ENCODE results near the gene EDN2. TPM values are rescaled to one million over a fixed set of nuclear protein-coding genes. Genes with fewer than 3 reads are reported as not detected.

EDN2 gene
- total RNA-seq, 1 experiment from 2014 or later = not detected

DNA sequence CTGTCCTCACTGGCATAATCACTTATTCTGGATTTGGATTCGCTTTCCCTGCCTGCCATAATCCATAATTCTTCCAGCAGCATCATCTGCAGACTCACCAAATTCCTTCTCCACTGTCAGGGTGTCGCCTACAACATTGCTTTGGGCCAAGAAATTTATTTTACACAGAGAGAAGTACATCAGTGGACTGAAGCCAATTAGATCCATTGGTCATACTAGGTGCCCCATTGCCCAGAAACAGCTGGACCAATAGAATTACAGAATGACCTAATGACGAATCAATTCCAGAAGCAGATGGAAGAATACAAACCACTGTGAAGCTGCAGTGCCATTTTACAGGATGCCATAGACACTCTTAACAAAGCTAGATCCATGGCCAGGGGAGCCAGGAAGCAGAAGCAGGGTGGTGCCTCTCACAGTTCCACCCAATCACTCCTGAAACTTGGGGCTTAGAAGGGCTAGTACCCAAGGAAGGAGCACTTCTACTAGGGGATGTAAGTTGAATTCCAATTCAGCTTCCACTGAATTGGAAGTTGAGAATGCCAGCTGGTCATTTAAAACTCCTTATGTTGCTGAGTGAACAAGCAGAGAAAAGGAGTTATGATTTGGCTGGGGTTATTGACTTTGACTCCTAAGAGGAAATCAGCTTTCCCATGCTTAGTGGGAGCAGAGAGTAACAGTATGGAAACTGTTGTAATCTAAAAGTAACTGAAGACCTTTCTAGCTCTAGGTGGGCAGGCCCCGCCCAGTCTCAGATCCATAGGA, 44.0 kb downstream of the EDN2 start:
- Histone ChIP-seq H4K20me1 (ENCODE audit: insufficient read depth, low read depth, low read length) (no peaks in the 10 kb centered on the region; the same call in 1 of the 2 replicates), H3K36me3 (ENCODE audit: insufficient read depth, low read length) (no peaks in the 10 kb centered on the region), H3K9ac (ENCODE audit: low read length) (no peak overlapping the region), H3K27ac (ENCODE audit: low read length) (no peak overlapping the region), H3K4me2 (ENCODE audit: low read depth, low read length, poor library complexity, severe bottlenecking) (no peak overlapping the region), H3K9me2 (replicated peaks; ENCODE audit: insufficient read depth, low read length) (no peaks in the 10 kb centered on the region), H2AFZ (ENCODE audit: low read length) (no peak overlapping the region), H3K4me3 (ENCODE audit: low read length) (no peak overlapping the region), H3K27me3 (ENCODE audit: low read length) (no peaks in the 10 kb centered on the region), H3K79me2 (ENCODE audit: low read length) (no peaks in the 10 kb centered on the region), H3K4me1 (ENCODE audit: low read length) (no peaks in the 10 kb centered on the region), H3K9me3 (ENCODE audit: low read length) (peaks cover 9% of the 10 kb centered on the region)
- no peak for DNase-seq

DNA sequence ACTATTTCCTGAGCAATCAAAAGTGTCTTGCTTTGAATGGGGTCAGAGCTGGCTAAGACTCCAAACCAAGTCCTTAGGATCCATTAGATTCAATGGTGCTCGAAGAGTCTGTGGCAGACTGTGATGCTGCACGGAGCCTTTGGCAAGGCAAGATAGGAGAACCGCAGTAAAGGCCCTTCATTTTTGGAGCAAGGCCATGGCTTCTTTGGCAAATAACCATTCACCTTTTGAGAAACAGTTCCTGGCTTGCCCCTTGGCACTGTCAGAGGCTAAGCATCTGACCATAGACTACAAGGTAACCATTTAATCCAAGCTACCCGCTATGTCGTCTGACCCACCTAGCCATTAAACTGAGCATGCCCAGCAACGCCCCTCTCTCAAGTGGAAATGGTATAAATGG, 45.2 kb downstream of the EDN2 start:
- Histone ChIP-seq H3K36me3 (ENCODE audit: insufficient read depth, low read length) (no peaks in the 10 kb centered on the region), H3K27me3 (ENCODE audit: low read length) (no peaks in the 10 kb centered on the region), H3K79me2 (ENCODE audit: low read length) (no peaks in the 10 kb centered on the region), H3K9me2 (replicated peaks; ENCODE audit: insufficient read depth, low read length) (no peaks in the 10 kb centered on the region), H2AFZ (ENCODE audit: low read length) (no peak overlapping the region), H3K9me3 (ENCODE audit: low read length) (peaks cover 3% of the 10 kb centered on the region), H3K4me1 (ENCODE audit: low read length) (no peaks in the 10 kb centered on the region), H3K27ac (ENCODE audit: low read length) (no peak overlapping the region), H4K20me1 (ENCODE audit: insufficient read depth, low read depth, low read length) (no peaks in the 10 kb centered on the region; the same call in 1 of the 2 replicates), H3K9ac (ENCODE audit: low read length) (no peak overlapping the region), H3K4me2 (ENCODE audit: low read depth, low read length, poor library complexity, severe bottlenecking) (no peak overlapping the region), H3K4me3 (ENCODE audit: low read length) (no peak overlapping the region)
- DNase-seq = no peak

DNA sequence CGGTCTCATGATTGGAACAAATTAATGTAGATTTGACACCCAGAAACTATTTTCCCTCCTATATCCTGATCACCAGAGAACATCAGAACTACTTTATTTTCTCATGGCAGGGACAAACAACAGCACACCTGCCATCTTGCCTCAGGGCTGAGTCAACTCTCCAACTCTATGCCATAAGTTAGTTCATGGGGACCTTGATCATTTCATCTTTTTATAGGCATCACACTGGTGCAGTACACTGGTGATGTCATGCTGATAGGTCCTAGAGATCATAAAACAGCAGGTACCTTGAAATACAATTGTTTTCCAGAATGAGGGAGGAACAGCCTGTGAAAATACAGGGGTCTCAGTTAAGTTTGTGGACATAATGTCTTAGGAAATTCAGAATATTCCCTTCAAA, 45.8 kb downstream of the EDN2 start:
- no peak overlapping the region for H2AFZ ChIP-seq (ENCODE audit: low read length)

DNA sequence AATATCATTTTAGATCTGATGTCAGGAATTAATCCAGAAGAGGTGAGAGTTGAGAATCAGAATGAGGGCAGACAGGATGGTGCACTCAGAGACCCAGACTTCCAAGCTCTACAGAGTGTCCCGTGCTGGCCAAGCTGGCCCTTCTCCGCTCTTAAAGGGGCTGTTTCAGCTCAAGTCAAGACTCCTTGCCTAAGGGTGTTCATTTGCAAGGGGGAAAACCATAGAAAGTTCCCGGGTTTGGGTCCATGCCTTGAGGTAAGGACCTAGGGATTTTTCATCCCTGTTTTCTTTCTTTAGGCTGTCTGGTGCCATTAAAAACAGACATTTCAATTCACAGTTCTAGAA, 47.5 kb downstream of the EDN2 start:
- no peaks in the 10 kb centered on the region for H3K27me3 ChIP-seq (ENCODE audit: low read length)

More for the DNA sequence above, 45.8 kb downstream of the EDN2 start:
- Histone ChIP-seq H3K36me3 (ENCODE audit: insufficient read depth, low read length) (no peaks in the 10 kb centered on the region), H3K27me3 (ENCODE audit: low read length) (no peaks in the 10 kb centered on the region), H3K9me2 (replicated peaks; ENCODE audit: insufficient read depth, low read length) (no peaks in the 10 kb centered on the region), H3K79me2 (ENCODE audit: low read length) (no peaks in the 10 kb centered on the region), H3K9me3 (ENCODE audit: low read length) (no peaks in the 10 kb centered on the region), H3K4me1 (ENCODE audit: low read length) (no peaks in the 10 kb centered on the region), H4K20me1 (ENCODE audit: insufficient read depth, low read depth, low read length) (no peaks in the 10 kb centered on the region; the same call in 1 of the 2 replicates), H3K4me2 (ENCODE audit: low read depth, low read length, poor library complexity, severe bottlenecking) (no peak overlapping the region), H3K9ac (ENCODE audit: low read length) (no peak overlapping the region), H3K27ac (ENCODE audit: low read length) (no peak overlapping the region), H3K4me3 (ENCODE audit: low read length) (no peak overlapping the region)
- DNase-seq = no peak

DNA sequence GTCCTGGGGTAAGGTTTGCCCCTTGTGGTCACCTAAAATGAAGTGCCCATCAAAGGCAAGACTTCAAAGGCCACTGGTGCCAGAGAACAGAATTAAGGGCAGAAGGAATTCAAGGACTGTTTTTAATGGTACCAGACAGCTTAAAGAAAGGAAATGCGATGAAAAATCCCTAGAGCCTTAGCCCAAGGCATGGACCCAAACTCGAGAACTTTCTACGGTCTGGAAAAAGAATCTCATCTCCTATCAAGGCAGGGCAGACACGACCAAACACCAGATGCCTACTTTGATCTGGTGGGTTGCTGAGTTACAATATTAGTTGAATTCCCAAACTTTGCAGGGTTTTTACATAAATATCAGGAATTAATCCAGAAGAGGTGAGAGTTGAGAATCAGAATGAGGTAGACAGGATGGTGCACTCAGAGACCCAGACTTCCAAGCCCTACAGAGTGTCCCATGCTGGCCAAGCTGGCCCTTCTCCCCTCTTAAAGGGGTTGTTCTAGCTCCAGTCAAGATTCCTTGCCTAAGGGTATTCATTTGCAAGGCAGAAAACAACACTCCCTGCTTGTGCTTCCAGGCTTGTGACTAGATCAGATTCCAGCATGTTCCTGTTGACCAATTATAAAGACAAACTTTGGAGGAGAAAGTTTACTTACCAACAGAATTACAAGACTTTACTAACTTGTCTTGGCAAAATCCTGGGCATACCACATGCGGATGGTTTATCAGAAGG, 48.0 kb downstream of the EDN2 start:
- no peaks in the 10 kb centered on the region for H3K9me3 ChIP-seq (ENCODE audit: low read length)
- H3K36me3 ChIP-seq (ENCODE audit: insufficient read depth, low read length) = no peaks in the 10 kb centered on the region
- no peak overlapping the region for H3K27ac ChIP-seq (ENCODE audit: low read length)
- no peak overlapping the region for H3K4me3 ChIP-seq (ENCODE audit: low read length)
- H3K79me2 ChIP-seq (ENCODE audit: low read length) = no peaks in the 10 kb centered on the region
- DNase-seq = no peak
- H2AFZ ChIP-seq (ENCODE audit: low read length) = no peak overlapping the region
- H3K9ac ChIP-seq (ENCODE audit: low read length) = no peak overlapping the region
- no peaks in the 10 kb centered on the region for H3K27me3 ChIP-seq (ENCODE audit: low read length)
- no peak overlapping the region for H3K4me2 ChIP-seq (ENCODE audit: low read depth, low read length, poor library complexity, severe bottlenecking)
- peaks cover 6% of the 10 kb centered on the region; the same call in 1 of the 2 replicates for H4K20me1 ChIP-seq (ENCODE audit: insufficient read depth, low read depth, low read length)
- H3K4me1 ChIP-seq (ENCODE audit: low read length) = no peaks in the 10 kb centered on the region
- no peaks in the 10 kb centered on the region for H3K9me2 ChIP-seq (replicated peaks; ENCODE audit: insufficient read depth, low read length)

More for the DNA sequence above, 47.5 kb downstream of the EDN2 start:
- H3K27ac ChIP-seq (ENCODE audit: low read length) = no peak overlapping the region
- DNase-seq = no peak
- no peak overlapping the region for H3K9ac ChIP-seq (ENCODE audit: low read length)
- peaks cover 6% of the 10 kb centered on the region; the same call in 1 of the 2 replicates for H4K20me1 ChIP-seq (ENCODE audit: insufficient read depth, low read depth, low read length)
- no peaks in the 10 kb centered on the region for H3K9me2 ChIP-seq (replicated peaks; ENCODE audit: insufficient read depth, low read length)
- no peaks in the 10 kb centered on the region for H3K79me2 ChIP-seq (ENCODE audit: low read length)
- H3K4me3 ChIP-seq (ENCODE audit: low read length) = no peak overlapping the region
- H3K9me3 ChIP-seq (ENCODE audit: low read length) = no peaks in the 10 kb centered on the region
- no peaks in the 10 kb centered on the region for H3K4me1 ChIP-seq (ENCODE audit: low read length)
- no peaks in the 10 kb centered on the region for H3K36me3 ChIP-seq (ENCODE audit: insufficient read depth, low read length)
- no peak overlapping the region for H2AFZ ChIP-seq (ENCODE audit: low read length)
- H3K4me2 ChIP-seq (ENCODE audit: low read depth, low read length, poor library complexity, severe bottlenecking) = no peak overlapping the region

DNA sequence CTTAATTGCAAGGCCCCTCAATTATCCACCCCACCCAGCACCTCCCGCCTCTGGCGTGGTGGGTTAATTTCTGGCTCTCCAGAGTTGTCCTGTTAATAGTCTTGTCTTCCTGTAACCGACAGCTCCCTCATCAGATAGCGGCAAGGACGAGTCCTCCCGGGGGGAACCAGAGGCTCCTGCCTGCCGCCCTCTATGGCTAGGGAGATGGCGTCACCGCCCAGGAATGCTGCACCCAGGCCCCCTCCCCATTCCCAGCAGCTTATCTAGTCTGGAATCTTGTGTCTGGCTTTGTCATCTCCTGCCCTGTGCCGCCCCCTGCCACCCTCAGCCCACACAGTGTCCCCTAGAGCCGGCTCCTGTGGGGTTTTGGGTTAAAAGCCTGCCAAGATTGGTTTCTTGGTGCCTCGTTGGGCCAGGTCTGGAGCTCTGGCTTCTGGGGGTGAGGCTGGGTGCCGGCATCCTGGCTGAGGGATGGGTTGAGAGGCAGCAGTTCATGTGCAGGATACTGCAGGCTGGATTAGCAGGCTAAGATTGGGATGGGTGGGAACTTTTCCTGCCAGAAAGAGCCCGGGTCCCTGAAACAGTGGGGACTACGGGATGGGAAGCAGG, 48.8 kb downstream of the EDN2 start:
- Histone ChIP-seq H3K36me3 (ENCODE audit: insufficient read depth, low read length) (no peaks in the 10 kb centered on the region), H2AFZ (ENCODE audit: low read length) (no peak overlapping the region), H3K9ac (ENCODE audit: low read length) (no peak overlapping the region), H3K4me3 (ENCODE audit: low read length) (no peak overlapping the region), H3K27ac (ENCODE audit: low read length) (no peak overlapping the region), H4K20me1 (ENCODE audit: insufficient read depth, low read depth, low read length) (peaks cover 6% of the 10 kb centered on the region; the same call in 1 of the 2 replicates), H3K4me1 (ENCODE audit: low read length) (no peaks in the 10 kb centered on the region), H3K9me2 (replicated peaks; ENCODE audit: insufficient read depth, low read length) (no peaks in the 10 kb centered on the region), H3K4me2 (ENCODE audit: low read depth, low read length, poor library complexity, severe bottlenecking) (no peak overlapping the region), H3K27me3 (ENCODE audit: low read length) (no peaks in the 10 kb centered on the region), H3K79me2 (ENCODE audit: low read length) (no peaks in the 10 kb centered on the region), H3K9me3 (ENCODE audit: low read length) (no peaks in the 10 kb centered on the region)
- DNase-seq = no peak

DNA sequence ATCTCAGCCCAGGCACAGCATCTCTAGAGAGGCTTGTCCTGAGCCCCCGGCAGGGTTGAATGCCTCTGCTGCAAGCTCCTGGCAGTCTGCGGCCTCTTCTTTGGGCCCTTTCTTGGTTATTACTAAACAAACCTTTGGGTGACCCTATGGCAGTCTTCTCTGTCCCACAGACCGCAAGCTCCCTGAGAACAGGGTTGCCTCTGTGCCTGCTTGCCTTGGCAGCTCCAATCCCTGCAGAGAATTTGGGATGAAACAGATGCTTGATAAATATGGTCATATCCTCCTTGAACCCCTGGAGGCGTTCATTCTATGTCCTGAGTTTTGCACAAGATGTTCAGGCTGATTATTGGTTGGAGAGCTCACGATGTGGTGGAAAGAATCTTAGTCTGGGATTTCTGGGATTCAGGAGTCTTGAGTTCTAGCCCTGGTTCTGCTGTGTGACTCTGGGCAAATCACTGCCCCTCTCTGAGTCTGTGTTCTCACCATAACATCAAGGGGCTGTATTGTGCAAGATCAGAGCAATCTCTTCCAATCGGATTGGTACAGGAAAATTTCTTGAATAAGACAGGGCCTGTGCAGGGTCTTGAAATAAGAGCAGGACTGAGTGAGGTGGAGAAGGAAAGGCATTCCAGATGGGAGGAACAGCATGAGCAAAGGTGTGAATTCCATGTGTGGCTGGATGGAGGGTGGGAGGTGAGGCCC, 49.6 kb downstream of the EDN2 start:
- H3K4me1 ChIP-seq (ENCODE audit: low read length) = no peaks in the 10 kb centered on the region
- no peaks in the 10 kb centered on the region for H3K27me3 ChIP-seq (ENCODE audit: low read length)
- no peak for DNase-seq
- H3K9me3 ChIP-seq (ENCODE audit: low read length) = no peaks in the 10 kb centered on the region
- no peaks in the 10 kb centered on the region for H3K9me2 ChIP-seq (replicated peaks; ENCODE audit: insufficient read depth, low read length)
- H4K20me1 ChIP-seq (ENCODE audit: insufficient read depth, low read depth, low read length) = peaks cover 6% of the 10 kb centered on the region; the same call in 1 of the 2 replicates
- H3K4me3 ChIP-seq (ENCODE audit: low read length) = no peak overlapping the region
- H3K36me3 ChIP-seq (ENCODE audit: insufficient read depth, low read length) = no peaks in the 10 kb centered on the region
- H2AFZ ChIP-seq (ENCODE audit: low read length) = no peak overlapping the region
- no peak overlapping the region for H3K9ac ChIP-seq (ENCODE audit: low read length)
- no peak overlapping the region for H3K4me2 ChIP-seq (ENCODE audit: low read depth, low read length, poor library complexity, severe bottlenecking)
- no peak overlapping the region for H3K27ac ChIP-seq (ENCODE audit: low read length)
- no peaks in the 10 kb centered on the region for H3K79me2 ChIP-seq (ENCODE audit: low read length)

DNA sequence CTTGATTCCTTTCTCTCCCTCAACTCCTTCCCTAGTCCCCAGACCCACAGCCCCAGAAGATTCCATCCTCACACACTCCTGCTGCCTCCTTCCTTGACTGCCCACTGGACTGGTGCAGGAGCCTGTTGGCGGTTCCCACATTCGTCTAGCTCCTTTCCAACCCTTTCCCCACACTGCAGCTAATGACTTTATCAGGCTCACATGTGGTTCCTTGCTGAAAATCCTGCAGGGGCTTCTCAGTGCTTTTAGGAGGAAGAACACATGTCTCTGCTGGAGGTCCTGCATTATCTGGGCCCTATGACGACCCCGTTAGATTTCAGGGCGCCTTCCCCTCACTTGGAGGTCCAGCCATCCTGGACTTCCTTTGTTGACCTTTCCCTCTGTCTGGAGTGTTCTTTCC, 50.2 kb downstream of the EDN2 start:
- Histone ChIP-seq H4K20me1 (ENCODE audit: insufficient read depth, low read depth, low read length) (peaks cover 6% of the 10 kb centered on the region; the same call in 1 of the 2 replicates), H2AFZ (ENCODE audit: low read length) (no peak overlapping the region), H3K9ac (ENCODE audit: low read length) (no peak overlapping the region), H3K4me3 (ENCODE audit: low read length) (no peak overlapping the region), H3K36me3 (ENCODE audit: insufficient read depth, low read length) (no peaks in the 10 kb centered on the region), H3K27ac (ENCODE audit: low read length) (no peak overlapping the region), H3K4me2 (ENCODE audit: low read depth, low read length, poor library complexity, severe bottlenecking) (no peak overlapping the region), H3K4me1 (ENCODE audit: low read length) (no peaks in the 10 kb centered on the region), H3K27me3 (ENCODE audit: low read length) (no peaks in the 10 kb centered on the region), H3K9me3 (ENCODE audit: low read length) (no peaks in the 10 kb centered on the region), H3K9me2 (replicated peaks; ENCODE audit: insufficient read depth, low read length) (no peaks in the 10 kb centered on the region), H3K79me2 (ENCODE audit: low read length) (no peaks in the 10 kb centered on the region)
- DNase-seq = no peak
